Measurements from ENCODE around the gene DAW1.

- TF ChIP-seq CTCF (CRISPR knock-in tag; IDR thresholded peaks at IDR 0.05) (no peak), RBFOX2 (IDR thresholded peaks at IDR 0.05; ENCODE audit: low read depth, low read length) (no peak), ZNF670 (CRISPR knock-in tag; IDR thresholded peaks at IDR 0.05; ENCODE audit: borderline replicate concordance) (no peak), SALL2 (CRISPR knock-in tag; IDR thresholded peaks at IDR 0.05) (no peak), ZNF407 (CRISPR knock-in tag; IDR thresholded peaks at IDR 0.05; ENCODE audit: not compliant biosample characterization) (no peak), E2F2 (CRISPR knock-in tag; IDR thresholded peaks at IDR 0.05; ENCODE audit: borderline replicate concordance) (no peak), ELF4 (CRISPR knock-in tag; IDR thresholded peaks at IDR 0.05; ENCODE audit: borderline replicate concordance) (no peak), ZNF317 (CRISPR knock-in tag; IDR thresholded peaks at IDR 0.05) (no peak), UBTF (CRISPR knock-in tag; IDR thresholded peaks at IDR 0.05) (no peak), POLR2A (IDR thresholded peaks at IDR 0.05; ENCODE audit: insufficient read depth in 1 of 2, low read depth in 2 of 2, low read length in 2 of 2) (no peak), ZBTB33 (CRISPR knock-in tag; IDR thresholded peaks at IDR 0.05) (no peak), STAG1 (CRISPR knock-in tag; IDR thresholded peaks at IDR 0.05) (no peak), KDM1A (CRISPR knock-in tag; IDR thresholded peaks at IDR 0.05) (no peak), NR2C2 (CRISPR knock-in tag; IDR thresholded peaks at IDR 0.05; ENCODE audit: borderline replicate concordance) (no peak)
These were observed 14.7 kb downstream of the DAW1 start for GRCh38 chr2:227886149-227886548.

All from HepG2 (cell line).